HEK293 (cell line): ENCODE results near the gene SELENOF.

Experiments used
- CTCF ChIA-PET: fragments of 350-600 bp; formaldehyde crosslinking; extraction: SDS; loops from one replicate; lab custom pipeline; 2021; ENCODE audit warnings: antibody characterized with exemption; lab: Yijun Ruan, JAX
- POLR2A ChIA-PET: fragments of 300-600 bp; formaldehyde crosslinking; extraction: SDS; loops from one replicate; lab custom pipeline; 2020; ENCODE audit warnings: antibody characterized with exemption, inconsistent platforms; lab: Yijun Ruan, JAX
- H3K27ac ChIP-seq: fragments of 200-500 bp; sonication (Bioruptor generic); 2 replicates; pipeline ENCODE4 v1.5.1; 2014; ENCODE audit warnings: low read depth, low read length, control low read depth, inconsistent platforms; ENCODE audit errors: extremely low read depth
- H3K36me3 ChIP-seq, 2 experiments: fragments of 200-500 bp in 1 of 2; sonication (Bioruptor generic) in 1 of 2; 1 replicate in 1 of 2; 2 replicates in 1 of 2; pipeline ENCODE4 v1.5.1; 2014 to 2017; ENCODE audit warnings: inconsistent platforms in 2 of 2, low read length in 2 of 2; ENCODE audit not compliant: control insufficient read depth in 2 of 2, insufficient read depth in 1 of 2
- H3K4me1 ChIP-seq: fragments of 200-500 bp; sonication (Bioruptor generic); 2 replicates; pipeline ENCODE4 v1.5.1; 2014; ENCODE audit warnings: mild to moderate bottlenecking, low read length, inconsistent platforms; ENCODE audit not compliant: control insufficient read depth, insufficient read depth
- H3K4me3 ChIP-seq: 2 replicates; pipeline ENCODE4 v1.5.1; 2011; ENCODE audit warnings: low read depth, mild to moderate bottlenecking, control low read depth, low read length, moderate library complexity
- H3K9me3 ChIP-seq: fragments of 200-500 bp; sonication (Bioruptor generic); 2 replicates; pipeline ENCODE4 v1.5.1; 2014; ENCODE audit warnings: low read depth, low read length, inconsistent platforms; ENCODE audit not compliant: control insufficient read depth, insufficient read depth
- BCL6B ChIP-seq: fragments of 450-650 bp; formaldehyde crosslinking; IDR thresholded peaks from 2 replicates; pipeline ENCODE4 v1.5.1; 2017; ENCODE audit warnings: missing biosample characterization, missing genetic modification characterization
- FEZF1 ChIP-seq: fragments of 450-650 bp; formaldehyde crosslinking; IDR thresholded peaks from 2 replicates; pipeline ENCODE4 v1.5.1; 2016; ENCODE audit warnings: missing biosample characterization, missing genetic modification characterization
- KLF1 ChIP-seq: fragments of 450-650 bp; formaldehyde crosslinking; IDR thresholded peaks from 2 replicates; pipeline ENCODE4 v1.5.1; 2016; ENCODE audit warnings: missing biosample characterization, missing genetic modification characterization
- MEIS1 ChIP-seq: sonication (generic); formaldehyde crosslinking; IDR thresholded peaks from 2 replicates; pipeline ENCODE4 v1.8.1; 2022; ENCODE audit warnings: missing genetic modification reagents, mild to moderate bottlenecking, borderline replicate concordance
- REPIN1 ChIP-seq: fragments of 450-650 bp; formaldehyde crosslinking; IDR thresholded peaks from 2 replicates; pipeline ENCODE4 v1.5.1; 2017; ENCODE audit warnings: missing biosample characterization, missing genetic modification characterization, low read depth
- SP2 ChIP-seq: fragments of 450-650 bp; formaldehyde crosslinking; IDR thresholded peaks from 2 replicates; pipeline ENCODE4 v1.5.1; 2016; ENCODE audit warnings: missing biosample characterization, missing genetic modification characterization
- SP7 ChIP-seq: fragments of 450-650 bp; formaldehyde crosslinking; IDR thresholded peaks from 2 replicates; pipeline ENCODE4 v1.5.1; 2016; ENCODE audit warnings: missing biosample characterization, missing genetic modification characterization
- WT1 ChIP-seq: fragments of 450-650 bp; formaldehyde crosslinking; IDR thresholded peaks from 2 replicates; pipeline ENCODE4 v1.5.1; 2016; ENCODE audit warnings: missing biosample characterization, missing genetic modification characterization
- ZBTB10 ChIP-seq: fragments of 450-650 bp; formaldehyde crosslinking; IDR thresholded peaks from 2 replicates; pipeline ENCODE4 v1.5.1; 2016; ENCODE audit warnings: missing biosample characterization, missing genetic modification characterization
- ZBTB17 ChIP-seq: fragments of 450-650 bp; formaldehyde crosslinking; IDR thresholded peaks from 2 replicates; pipeline ENCODE4 v1.5.1; 2016; ENCODE audit warnings: missing biosample characterization, missing genetic modification characterization
- ZBTB21 ChIP-seq: fragments of 450-650 bp; formaldehyde crosslinking; IDR thresholded peaks from 2 replicates; pipeline ENCODE4 v1.5.1; 2017; ENCODE audit warnings: missing biosample characterization, missing genetic modification characterization
- ZBTB48 ChIP-seq: fragments of 450-650 bp; formaldehyde crosslinking; IDR thresholded peaks from 2 replicates; pipeline ENCODE4 v1.5.1; 2016; ENCODE audit warnings: missing biosample characterization, missing genetic modification characterization
- ZFP37 ChIP-seq: fragments of 450-650 bp; formaldehyde crosslinking; IDR thresholded peaks from 2 replicates; pipeline ENCODE4 v1.5.1; 2016; ENCODE audit warnings: missing biosample characterization, missing genetic modification characterization
- ZIC2 ChIP-seq: fragments of 450-650 bp; formaldehyde crosslinking; IDR thresholded peaks from 2 replicates; pipeline ENCODE4 v1.5.1; 2016; ENCODE audit warnings: missing biosample characterization, missing genetic modification characterization
- ZNF10 ChIP-seq: fragments of 450-650 bp; formaldehyde crosslinking; IDR thresholded peaks from 2 replicates; pipeline ENCODE4 v1.5.1; 2017; ENCODE audit warnings: missing biosample characterization, missing genetic modification characterization
- ZNF140 ChIP-seq: fragments of 450-650 bp; formaldehyde crosslinking; IDR thresholded peaks from 2 replicates; pipeline ENCODE4 v1.5.1; 2016; ENCODE audit warnings: missing biosample characterization, missing genetic modification characterization
- ZNF221 ChIP-seq: fragments of 450-650 bp; formaldehyde crosslinking; IDR thresholded peaks from 2 replicates; pipeline ENCODE4 v1.5.1; 2017; ENCODE audit warnings: missing biosample characterization, missing genetic modification characterization, borderline replicate concordance
- ZNF266 ChIP-seq: fragments of 450-650 bp; formaldehyde crosslinking; IDR thresholded peaks from 2 replicates; pipeline ENCODE4 v1.5.1; 2016; ENCODE audit warnings: missing biosample characterization, missing genetic modification characterization, low read depth
- ZNF280C ChIP-seq: fragments of 450-650 bp; formaldehyde crosslinking; IDR thresholded peaks from 2 replicates; pipeline ENCODE4 v1.5.1; 2016; ENCODE audit warnings: missing biosample characterization, missing genetic modification characterization
- ZNF280D ChIP-seq: fragments of 450-650 bp; formaldehyde crosslinking; IDR thresholded peaks from 2 replicates; pipeline ENCODE4 v1.5.1; 2016; ENCODE audit warnings: missing biosample characterization, missing genetic modification characterization
- ZNF341 ChIP-seq: fragments of 450-650 bp; formaldehyde crosslinking; IDR thresholded peaks from 2 replicates; pipeline ENCODE4; 2016; ENCODE audit warnings: low read depth, missing biosample characterization, missing genetic modification characterization
- ZNF350 ChIP-seq: fragments of 450-650 bp; formaldehyde crosslinking; IDR thresholded peaks from 2 replicates; pipeline ENCODE4 v1.5.0; 2017; ENCODE audit warnings: missing biosample characterization, mild to moderate bottlenecking, missing genetic modification characterization
- ZNF423 ChIP-seq: fragments of 450-650 bp; formaldehyde crosslinking; IDR thresholded peaks from 2 replicates; pipeline ENCODE4 v1.5.1; 2016; ENCODE audit warnings: missing biosample characterization, missing genetic modification characterization
- ZNF555 ChIP-seq: fragments of 450-650 bp; formaldehyde crosslinking; conservative IDR thresholded peaks from 2 replicates; pipeline ENCODE4 v1.5.1; 2017; ENCODE audit warnings: missing biosample characterization, mild to moderate bottlenecking, missing genetic modification characterization, inconsistent platforms
- ZNF585B ChIP-seq: fragments of 450-650 bp; formaldehyde crosslinking; IDR thresholded peaks from 2 replicates; pipeline ENCODE4 v1.5.1; 2016; ENCODE audit warnings: missing biosample characterization, missing genetic modification characterization
- ZNF654 ChIP-seq: fragments of 450-650 bp; formaldehyde crosslinking; IDR thresholded peaks from 2 replicates; pipeline ENCODE4 v1.5.1; 2016; ENCODE audit warnings: low read depth, missing biosample characterization, missing genetic modification characterization
- ZNF692 ChIP-seq: fragments of 450-650 bp; formaldehyde crosslinking; IDR thresholded peaks from 2 replicates; pipeline ENCODE4 v1.5.1; 2016; ENCODE audit warnings: missing biosample characterization, missing genetic modification characterization
- ZNF707 ChIP-seq: fragments of 450-650 bp; formaldehyde crosslinking; IDR thresholded peaks from 2 replicates; pipeline ENCODE4 v1.5.1; 2016; ENCODE audit warnings: missing biosample characterization, missing genetic modification characterization
- ZNF792 ChIP-seq: fragments of 450-650 bp; formaldehyde crosslinking; IDR thresholded peaks from 2 replicates; pipeline ENCODE4 v1.5.1; 2016; ENCODE audit warnings: missing biosample characterization, missing genetic modification characterization

The SELENOF gene

GRCh38 chr1:86906419-86906818, 7.5 kb downstream of the SELENOF start (continued):
- TF ChIP-seq WT1 (tag by site-specific recombination) (no peak), ZNF423 (tag by site-specific recombination) (no peak), ZNF654 (tag by site-specific recombination) (no peak), MEIS1 (CRISPR knock-in tag) (no peak), ZNF266 (tag by site-specific recombination) (peak; percentile 50; the same call in 1 of the 2 replicates), SP2 (tag by site-specific recombination) (no peak), ZBTB48 (peak; percentile 68; the same call in 1 of the 2 replicates), ZIC2 (tag by site-specific recombination) (no peak), KLF1 (tag by site-specific recombination) (no peak), ZFP37 (no peak), BCL6B (peak; percentile 99), ZNF341 (0 out of 2 replicates have a peak, but pooled peaks have one; percentile 29), ZNF350 (tag by site-specific recombination) (no peak), ZBTB17 (tag by site-specific recombination) (no peak), FEZF1 (tag by site-specific recombination) (peak; percentile 38; the same call in 1 of the 2 replicates), ZBTB21 (tag by site-specific recombination) (no peak), ZNF555 (tag by site-specific recombination) (no peak), REPIN1 (no peak), ZNF10 (tag by site-specific recombination) (no peak)

- Histone ChIP-seq H3K4me1 (peaks cover 11% of the 10 kb centered on the region), H3K4me3 (no peak overlapping the region), H3K27ac (no peak overlapping the region), H3K36me3 (peaks cover 4 to 57% of the 10 kb centered on the region in 2 experiments; a peak in 2 of 3 replicates), H3K9me3 (no peaks in the 10 kb centered on the region)
- ChIA-PET CTCF (interaction anchor here (0.6 kb wide), 1 partner anchor 19 kb away, joined by 3 read pairs; no protein-coding TSS in a partner anchor), POLR2A (no interaction called here)
- no peak for TF ChIP-seq ZNF140 (tag by site-specific recombination)
- TF ChIP-seq ZBTB10 (tag by site-specific recombination), result no peak
- no peak for TF ChIP-seq ZNF585B (tag by site-specific recombination)
- no peak for TF ChIP-seq ZNF221 (tag by site-specific recombination)
- TF ChIP-seq ZBTB48, result no peak
- no peak for TF ChIP-seq ZBTB17 (tag by site-specific recombination)
- no peak for TF ChIP-seq ZNF792 (tag by site-specific recombination)
- TF ChIP-seq ZNF692, result no peak
- TF ChIP-seq SP7 (tag by site-specific recombination), result no peak
- no peak for TF ChIP-seq ZNF280C
- no peak for TF ChIP-seq ZNF707 (tag by site-specific recombination)
- no peak for TF ChIP-seq ZNF280D
Observed at GRCh38 chr1:86905875-86906274, 8.1 kb downstream of the SELENOF start.
